ENCODE results near the gene AXIN1.

The AXIN1 gene

DNA sequence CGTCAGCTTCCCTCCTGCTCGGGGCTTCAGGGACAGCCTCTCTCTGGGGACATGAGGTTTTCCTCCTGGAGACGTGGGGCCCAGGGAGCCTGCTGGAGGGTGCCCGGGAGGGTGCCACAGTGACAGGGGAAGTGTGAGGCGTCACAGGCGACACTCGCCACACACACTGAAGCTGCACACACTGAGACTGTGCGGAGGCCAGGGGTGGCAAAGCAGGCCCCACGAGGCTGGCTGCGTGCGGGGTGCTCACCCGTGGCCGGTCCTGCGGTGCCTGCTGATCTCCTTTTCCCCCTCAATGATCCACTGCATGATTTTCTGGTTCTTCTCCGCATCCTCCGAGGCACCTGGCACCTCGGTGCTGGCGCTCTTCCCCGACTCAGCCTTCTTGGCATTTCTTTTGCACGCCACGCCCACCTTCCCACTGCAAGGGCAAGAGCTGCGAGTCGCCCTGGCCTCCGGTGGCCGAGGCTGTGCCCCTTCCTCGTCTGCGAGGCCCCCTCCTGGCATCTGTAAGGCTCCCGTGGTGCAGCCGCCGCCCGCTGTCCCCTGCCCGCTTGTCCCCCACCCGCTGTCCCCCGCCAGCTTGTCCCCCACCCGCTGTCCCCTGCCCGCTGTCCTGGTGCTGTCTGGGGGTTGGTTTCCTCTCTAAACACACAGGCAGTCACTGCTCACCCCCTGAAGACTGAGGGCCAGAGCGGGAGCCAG lies 55.6 kb downstream of the AXIN1 start:
- DNase-seq = no peak

DNA sequence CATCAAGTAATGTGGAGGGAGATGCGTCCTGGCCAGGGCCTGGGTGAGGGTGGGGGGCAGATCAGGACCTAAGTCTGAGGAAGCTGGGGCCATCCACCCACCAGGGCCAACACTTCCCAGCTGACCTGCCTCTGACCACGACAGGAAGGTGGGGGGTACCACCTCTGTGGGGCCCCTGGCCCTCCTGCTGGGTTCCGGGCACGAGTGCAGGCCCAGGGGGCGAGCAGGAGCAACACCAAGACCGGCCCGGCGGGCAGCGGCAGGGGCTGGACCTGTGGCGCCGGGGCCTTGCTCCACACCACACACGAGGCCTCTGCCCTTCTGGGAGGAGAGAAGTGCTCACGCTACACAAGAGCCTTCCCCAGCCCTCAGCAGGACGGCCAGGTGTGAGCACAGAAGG lies 56.2 kb downstream of the AXIN1 start:
- no peak for DNase-seq

DNA sequence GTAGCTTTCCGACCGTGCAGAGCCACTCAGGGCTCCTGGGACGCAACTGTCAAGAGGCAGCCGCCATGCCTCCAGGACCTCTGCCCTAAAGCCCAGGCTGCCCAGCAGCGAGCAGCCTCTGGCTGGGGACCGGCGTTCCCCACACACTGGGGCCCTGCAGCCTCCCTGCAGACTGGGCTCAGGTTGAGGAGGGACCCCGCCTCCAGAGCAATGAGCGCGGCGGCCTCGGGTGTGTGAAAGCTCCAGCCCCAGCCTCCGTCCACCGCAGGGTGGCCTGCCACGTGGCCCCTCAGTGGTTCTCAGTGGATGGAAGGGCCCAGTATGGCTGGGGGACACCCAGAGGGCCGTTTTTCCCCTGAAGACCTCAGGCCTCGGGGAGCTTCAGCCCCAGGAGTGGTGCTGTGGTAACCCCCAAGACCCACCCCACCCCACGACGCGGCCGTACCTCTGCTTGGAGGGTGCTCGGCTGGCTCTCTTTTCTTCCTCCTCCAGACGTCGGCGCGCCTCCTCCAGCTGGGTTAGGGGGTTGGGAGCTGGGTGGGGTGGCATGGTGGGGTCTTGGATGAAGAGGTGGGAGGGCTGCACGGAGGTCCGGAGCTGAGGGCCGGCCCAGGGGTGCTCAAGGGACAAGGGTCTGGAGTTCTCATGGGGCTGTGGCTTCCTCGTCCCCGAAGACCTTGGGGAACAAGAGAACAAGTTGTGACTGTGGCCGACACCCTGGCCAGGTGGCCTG lies 59.3 kb downstream of the AXIN1 start:
- no peak for DNase-seq

DNA sequence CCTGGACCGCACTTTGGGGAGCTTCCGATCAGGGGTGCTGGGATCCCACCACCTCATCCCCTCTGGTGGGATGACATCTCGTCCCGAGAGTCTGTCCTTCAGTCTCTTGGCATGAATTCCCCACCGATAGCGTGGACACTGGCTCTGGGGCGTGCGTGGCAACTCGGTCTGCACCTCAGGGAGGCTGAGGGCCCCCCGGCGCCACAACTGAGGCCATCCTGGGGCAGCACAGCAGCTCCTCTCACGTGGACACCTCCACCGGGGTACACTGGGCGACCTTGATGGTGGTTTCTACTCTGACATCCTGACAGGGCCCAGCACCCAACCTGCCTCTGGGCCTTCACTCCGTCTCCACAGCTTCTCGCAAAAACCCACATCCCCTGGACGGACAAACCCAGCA lies 61.0 kb downstream of the AXIN1 start:
- no peak for DNase-seq

DNA sequence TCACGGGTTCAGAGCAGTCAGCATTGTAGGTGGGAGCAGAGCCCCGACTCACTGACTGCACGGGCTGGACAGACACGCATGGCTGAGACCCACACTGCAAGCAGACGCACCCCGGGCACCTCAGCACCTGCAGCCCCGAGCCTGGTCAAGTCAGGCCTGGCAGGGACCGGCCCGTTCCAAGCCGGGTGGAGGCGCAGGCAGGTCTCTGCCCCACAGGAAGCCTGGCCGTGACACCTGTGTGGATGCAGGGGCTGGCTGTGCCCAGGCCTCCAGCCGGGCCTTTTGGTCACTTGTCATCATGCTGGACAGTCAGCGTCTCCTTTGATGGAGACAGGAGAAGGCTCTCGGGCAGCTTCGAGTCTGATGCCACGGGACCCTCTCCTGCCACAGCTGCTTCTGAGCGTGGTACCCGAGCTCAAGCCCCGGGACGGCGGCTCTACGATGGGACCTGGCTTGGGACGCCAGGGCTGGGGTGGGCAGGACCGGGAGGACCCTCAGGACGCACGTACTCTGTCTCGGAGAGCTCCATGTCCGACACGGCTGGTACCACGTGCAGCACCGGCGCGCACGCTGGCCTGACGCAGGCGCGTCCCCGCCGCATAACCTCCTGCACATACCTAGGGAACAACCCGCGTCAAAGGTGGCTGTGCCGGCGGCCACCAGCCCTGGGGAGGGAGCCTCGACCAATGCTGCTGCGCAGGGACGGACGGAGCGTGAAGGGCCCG lies 61.7 kb downstream of the AXIN1 start:
- no peak for DNase-seq

DNA sequence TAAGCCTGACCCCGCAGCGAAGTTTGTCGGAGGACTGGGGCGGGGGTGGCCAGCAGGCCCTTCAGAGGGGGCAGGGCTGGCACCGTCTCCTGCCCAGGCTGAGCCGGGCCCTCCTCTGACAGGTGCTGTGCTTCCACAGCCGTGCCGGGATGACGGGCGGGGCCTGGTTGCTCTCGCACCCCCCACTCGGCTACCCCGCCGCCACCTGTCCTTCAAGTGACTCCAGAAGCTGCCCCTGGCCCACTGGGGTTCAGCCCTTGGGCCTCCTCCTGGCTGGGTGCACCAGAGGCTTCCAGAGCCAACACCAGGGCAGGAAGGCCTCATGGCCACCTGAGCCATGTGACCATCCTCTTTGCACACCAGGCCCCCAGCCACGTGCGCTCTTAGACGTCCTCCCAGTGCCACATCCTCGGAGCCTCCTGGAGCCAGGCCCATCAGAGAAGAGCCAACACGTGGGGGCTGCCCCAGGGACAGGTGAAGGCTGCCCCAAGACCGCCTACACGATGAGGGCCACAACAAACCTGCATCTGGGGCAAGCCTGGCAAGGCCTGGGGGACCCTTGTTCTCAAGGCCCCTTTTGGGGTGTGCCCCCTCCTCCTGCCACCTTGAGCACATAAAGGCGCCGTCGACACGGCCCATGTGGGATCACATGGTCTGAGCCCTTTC lies 62.4 kb downstream of the AXIN1 start:
- DNase-seq = no peak

DNA sequence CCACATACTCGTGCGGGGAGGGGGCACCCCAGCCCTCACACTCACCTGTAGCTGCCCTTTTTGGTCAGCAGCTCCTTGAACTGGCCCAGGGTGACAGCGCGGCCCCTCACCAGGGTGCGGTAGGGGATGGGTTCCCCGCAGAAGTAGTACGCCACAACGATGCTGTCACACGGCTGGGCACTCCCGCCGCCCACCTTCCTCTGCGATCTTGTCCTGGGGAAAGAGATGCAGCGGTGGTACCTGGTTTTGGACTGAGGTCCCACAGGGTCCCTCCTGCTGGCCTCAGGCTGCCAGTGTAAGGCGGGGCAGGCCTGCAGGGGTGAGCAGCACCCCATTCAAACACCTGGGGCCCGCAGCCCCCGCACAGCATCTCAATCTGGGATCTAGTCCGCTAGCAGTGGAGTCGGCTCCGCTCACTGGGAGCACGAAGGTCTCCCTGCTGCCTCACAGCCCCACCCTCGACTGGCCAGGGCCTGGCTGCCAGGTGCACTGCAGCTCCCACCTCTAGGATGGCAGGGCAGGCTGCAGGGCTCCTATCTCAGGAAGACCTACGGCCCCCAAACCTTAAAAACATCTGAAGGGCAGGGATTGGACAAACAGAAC lies 63.0 kb downstream of the AXIN1 start:
- no peak for DNase-seq

DNA sequence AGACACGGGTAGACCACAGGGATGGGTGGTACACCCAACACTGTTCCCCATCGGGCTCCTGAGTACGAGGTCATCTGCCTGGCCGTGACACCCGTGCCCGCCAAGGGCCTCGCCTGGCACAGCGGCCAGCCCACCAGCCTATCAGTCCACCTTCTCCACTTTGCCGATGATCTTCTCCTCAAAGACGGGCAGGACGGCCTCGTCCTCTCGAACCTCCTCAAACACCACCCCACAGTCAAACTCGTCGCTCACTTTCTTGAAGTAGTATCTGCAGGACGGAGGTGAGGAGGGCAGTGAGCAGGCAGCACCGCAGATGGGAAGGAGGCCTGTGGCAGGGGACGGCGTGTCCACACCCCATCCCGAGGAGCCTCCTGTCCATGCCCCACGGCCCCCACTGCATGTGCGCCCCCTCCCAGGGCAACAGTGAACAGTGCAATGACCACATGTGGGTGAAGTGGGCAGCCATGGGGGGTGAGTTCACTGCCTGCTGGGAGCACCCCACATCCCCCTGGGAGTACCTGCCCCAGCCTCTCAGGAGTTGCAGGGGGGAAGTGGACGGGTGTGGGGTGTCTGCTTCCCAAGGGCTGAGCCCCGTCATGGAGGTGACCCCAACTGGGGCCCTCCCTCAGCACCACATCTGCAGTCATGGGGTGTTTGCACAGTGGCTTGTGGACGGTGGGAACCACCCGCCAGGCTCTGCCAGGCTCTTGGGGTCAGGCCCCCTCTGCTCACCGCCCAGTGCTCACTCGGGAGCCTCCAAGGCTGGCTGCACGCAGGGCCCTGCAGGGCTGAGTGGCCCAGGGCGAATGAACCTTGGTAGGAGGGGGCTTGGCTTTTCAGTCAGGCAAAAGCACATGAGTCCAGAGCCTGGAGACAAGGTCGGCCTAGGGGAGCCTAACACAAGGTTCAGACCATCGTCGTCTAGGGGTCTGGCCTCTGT lies 64.3 kb downstream of the AXIN1 start:
- DNase-seq = no peak

DNA sequence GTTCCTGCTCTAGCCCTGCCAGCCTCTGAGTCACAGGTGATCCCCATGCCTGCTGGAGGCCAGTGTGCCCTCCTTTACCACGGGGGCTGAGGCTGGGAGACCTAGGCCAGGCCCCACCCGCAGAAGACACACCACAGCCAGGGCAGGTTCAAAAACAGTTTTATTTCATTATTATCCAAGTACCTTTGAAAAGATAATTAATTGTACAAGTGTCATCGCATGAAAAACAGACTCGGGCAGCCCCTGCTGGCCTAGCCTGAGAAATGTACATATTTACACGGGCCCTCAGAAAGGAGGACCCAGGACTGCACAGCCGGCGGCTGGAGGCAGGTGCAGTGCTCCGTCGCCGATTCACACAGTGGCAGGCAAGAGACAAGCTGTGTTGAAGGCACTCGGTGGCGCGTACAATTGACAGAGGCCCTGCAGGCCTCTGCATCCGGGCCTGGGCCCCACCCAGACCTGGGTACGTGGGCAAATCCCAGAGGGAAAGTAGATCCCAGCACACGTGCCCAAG lies 65.2 kb downstream of the AXIN1 start:
- peak; percentile 54 for DNase-seq

DNA sequence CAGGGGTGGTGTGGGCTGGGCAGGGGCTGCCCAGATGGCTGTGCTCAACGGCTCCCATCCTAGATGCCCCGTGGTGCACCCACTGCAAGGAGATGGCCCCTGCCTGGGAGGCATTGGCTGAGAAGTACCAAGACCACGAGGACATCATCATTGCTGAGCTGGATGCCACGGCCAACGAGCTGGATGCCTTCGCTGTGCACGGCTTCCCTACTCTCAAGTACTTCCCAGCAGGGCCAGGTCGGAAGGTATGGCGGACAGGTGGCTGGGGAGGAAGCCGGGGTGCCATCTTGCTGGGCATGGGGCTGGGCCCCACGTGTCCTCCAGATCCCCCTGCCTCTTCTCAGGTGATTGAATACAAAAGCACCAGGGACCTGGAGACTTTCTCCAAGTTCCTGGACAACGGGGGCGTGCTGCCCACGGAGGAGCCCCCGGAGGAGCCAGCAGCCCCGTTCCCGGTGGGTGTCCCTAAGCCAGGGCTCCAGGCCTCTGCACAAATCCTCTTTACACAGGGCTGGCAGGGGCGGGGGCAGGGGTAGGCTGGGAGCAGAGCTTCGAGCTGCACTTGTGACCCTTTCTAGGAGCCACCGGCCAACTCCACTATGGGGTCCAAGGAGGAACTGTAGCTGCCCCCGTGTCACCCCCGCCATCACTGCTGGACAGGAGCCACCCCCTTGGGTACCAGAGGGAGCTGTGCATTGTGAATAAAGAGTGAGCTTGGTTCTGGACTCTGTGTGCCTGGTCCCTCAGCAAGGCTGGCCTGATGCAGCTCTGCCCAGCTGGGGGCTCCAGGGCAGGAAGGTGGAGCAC lies 65.8 kb downstream of the AXIN1 start:
- DNase-seq = no peak

DNA sequence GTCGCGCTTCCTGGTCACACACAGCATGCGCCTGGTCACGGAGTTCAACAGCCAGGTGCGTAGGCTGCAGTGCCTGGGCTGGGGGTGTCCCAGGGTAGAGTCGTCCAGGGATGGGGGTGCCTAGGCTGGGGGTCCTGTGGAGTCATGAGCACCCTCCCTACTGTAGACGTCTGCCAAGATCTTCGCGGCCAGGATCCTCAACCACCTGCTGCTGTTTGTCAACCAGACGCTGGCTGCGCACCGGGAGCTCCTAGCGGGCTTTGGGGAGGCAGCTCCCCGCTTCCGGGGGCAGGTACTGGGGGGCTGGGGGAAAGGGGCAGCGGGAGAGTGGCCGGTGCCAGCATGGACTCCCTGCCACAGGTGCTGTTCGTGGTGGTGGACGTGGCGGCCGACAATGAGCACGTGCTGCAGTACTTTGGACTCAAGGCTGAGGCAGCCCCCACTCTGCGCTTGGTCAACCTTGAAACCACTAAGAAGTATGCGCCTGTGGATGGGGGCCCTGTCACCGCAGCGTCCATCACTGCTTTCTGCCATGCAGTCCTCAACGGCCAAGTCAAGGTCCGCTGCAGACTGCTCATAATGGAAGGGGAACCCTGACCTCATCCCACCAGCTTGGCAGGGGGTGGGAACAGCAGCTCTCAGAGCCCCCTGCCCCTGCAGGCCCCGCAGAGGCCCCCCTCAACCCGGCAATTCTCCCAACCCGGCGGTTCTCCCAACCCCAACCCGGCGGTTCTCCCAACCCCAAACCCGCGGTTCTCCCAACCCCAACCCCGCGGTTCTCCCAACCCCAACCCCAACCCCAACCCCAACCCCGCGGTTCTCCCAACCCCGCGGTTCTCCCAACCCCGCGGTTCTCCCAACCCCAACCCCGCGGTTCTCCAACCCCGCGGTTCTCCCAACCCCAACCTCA lies 67.1 kb downstream of the AXIN1 start:
- no peak for DNase-seq

DNA sequence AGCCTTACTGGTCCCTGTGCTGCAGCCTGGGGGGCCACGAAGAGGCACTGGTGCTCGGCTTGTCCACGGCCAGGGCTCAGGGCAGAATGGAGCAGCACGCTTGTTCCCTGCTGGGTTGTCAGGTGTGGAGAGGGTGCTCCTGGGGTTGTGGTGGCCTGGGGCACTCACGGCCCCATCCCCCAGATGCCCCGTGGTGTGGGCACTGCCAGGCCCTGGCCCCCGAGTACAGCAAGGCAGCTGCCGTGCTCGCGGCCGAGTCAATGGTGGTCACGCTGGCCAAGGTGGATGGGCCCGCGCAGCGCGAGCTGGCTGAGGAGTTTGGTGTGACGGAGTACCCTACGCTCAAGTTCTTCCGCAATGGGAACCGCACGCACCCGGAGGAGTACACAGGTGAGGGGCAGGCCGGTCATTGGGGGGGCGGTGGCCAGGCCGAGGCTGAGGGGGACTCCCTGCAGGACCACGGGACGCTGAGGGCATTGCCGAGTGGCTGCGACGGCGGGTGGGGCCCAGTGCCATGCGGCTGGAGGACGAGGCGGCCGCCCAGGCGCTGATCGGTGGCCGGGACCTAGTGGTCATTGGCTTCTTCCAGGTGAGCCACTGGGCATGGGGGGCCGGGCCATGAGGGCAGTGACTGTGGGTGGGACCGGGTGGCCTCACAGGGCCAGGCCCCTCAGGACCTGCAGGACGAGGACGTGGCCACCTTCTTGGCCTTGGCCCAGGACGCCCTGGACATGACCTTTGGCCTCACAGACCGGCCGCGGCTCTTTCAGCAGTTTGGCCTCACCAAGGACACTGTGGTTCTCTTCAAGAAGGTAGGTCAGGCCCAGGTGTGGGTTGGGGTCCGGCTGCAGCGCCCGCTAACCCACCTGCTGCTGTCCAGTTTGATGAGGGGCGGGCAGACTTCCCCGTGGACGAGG lies 68.1 kb downstream of the AXIN1 start:
- DNase-seq = no peak

DNA sequence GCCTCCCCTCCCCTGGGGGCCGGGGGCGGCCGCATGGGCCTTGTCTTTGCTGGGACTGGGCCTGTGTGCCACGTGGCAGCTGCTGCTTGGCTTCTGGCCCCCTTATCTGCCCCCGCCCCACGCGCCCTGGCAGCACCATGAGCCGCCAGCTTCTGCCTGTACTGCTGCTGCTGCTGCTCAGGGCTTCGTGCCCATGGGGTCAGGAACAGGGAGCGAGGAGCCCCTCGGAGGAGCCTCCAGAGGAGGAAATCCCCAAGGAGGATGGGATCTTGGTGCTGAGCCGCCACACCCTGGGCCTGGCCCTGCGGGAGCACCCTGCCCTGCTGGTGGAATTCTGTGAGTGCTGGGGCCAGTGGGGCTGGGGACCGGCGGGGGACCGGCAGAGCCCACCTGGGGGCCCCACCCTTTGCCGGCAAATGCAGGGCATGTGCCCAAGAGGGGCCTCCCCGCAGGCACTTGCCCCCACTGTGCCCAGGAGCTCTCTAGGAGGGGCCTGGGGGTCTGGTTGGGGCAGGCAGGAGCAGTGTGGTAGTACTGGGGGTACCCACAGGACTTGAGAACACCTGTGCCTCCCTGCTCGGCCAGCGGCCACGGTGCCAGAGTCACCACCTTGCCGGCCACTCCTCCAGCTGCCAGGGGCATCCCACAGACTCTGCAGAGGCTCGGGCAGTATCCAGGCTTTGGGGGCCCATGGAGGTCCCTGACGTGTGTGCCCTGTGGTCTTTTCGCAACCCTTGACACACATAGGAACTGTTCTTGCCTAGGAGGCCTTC lies 69.3 kb downstream of the AXIN1 start, which contains the start of gene PDIA2:
TSS of gene PDIA2 (plus strand) at position 132 of the 773 bp plus-strand sequence. CDS start at position 138, 6 bp downstream.
- DNase-seq = no peak

DNA sequence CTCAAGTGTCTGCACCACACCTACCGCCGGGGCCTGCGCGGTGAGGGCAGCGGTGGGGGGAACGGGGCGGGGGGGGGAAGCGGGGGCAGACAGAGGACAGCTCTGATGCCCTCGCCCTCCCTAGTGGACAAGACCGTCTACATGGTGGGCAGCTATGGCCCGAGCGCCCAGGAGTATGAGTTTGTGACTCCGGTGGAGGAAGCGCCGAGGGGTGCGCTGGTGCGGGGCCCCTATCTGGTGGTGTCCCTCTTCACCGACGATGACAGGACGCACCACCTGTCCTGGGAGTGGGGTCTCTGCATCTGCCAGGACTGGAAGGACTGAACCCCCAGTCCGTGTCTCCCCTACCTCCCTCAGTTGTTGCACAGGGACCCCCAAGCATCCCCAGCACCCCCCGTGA lies 70.0 kb downstream of the AXIN1 start:
- no peak for DNase-seq

DNA sequence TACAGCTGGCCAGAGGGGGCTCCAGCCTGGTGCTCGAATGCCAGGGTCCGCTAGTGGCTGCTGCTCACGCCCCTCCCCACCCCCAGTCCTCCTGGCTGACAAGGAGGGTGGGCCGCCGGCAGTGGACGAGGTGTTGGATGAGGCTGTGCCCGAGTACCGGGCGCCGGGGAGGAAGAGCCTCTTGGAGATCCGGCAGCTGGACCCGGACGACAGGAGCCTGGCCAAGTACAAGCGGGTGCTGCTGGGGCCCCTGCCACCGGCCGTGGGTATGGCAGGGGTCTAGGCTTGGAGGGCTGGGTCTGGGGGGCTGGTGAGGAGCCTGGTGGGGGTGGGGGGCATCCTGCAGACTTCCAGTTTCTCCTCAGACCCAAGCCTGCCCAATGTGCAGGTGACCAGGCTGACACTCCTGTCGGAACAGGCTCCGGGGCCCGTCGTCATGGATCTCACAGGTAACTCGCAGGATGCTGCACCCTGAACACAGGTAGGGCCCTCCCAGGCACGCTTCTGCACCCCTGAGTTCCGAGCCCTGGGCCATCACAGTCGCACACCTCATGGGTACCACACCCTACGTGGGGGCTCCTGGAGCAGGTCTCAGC lies 70.8 kb downstream of the AXIN1 start:
- DNase-seq = no peak

DNA sequence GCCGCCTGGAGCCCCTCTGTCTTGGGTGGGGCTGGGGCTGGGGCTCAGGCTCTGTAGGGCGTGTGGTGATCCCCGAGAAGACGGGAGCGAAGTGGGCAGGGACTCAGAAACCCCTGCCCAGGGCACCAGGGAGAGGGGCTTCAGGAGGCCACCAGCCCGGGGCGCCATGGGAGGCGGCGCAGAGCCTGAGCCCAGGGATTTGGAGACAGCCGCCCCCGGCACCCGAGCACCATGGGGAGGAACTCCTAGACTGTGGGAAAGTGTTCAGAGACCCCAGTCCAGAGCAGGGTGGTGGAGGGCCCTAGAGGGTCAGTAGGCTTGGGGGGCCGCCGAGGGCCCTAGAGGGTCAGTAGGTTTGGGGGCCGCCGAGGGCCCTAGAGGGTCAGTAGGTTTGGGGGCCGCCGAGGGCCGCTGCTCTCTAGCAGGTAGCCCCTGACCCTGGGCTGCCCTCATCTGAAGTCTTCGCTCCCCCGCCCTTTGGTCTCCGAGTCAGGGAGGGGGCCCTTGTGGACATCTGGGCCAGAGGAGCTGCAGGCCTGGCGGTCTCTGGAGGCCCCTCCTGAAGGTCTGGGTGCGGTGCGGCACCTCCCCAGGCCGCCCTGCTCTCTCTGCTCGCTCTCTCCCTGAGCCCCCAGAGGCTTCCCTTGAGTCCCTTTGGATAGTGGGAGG lies 71.4 kb downstream of the AXIN1 start:
- no peak for DNase-seq

DNA sequence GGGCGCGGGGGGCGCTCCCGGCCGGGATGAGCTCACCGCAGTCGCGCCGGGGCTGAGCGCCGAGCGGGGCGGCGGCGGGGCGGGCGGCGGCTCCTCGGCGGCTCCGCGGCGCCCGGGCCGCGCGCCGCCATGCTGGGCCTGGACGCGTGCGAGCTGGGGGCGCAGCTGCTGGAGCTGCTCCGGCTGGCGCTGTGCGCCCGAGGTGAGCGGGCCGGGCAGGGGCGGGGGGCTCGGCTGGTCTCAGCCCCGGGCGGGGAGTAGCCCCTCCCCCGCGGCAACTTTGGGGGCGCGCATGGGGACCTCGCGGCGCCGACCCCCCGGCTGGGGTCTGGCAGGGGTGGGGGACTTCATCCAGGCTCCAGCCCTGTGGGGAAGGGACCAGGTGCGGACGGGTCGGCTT lies 72.0 kb downstream of the AXIN1 start, which contains the start of gene ARHGDIG:
TSS of gene ARHGDIG (plus strand) at position 40 of the 400 bp plus-strand sequence. CDS start at position 130, 90 bp downstream.
- DNase-seq = no peak
